ENCODE measurements around the gene LIMA1. TPM values are rescaled to one million over a fixed set of nuclear protein-coding genes. Genes with fewer than 3 reads are reported as not detected.

Gene LIMA1
- total and polyA plus RNA-seq, 2 of the 4 experiments (the other 2 are of a cell fraction), result 126 to 163 TPM

- TF ChIP-seq MAZ (IDR thresholded peaks at IDR 0.05; ENCODE audit: borderline replicate concordance, low read depth, low read length) (no peak), CEBPB (IDR thresholded peaks at IDR 0.05; ENCODE audit: low read depth, low read length) (no peak), CHD1 (IDR thresholded peaks at IDR 0.05; ENCODE audit: low read depth, low read length) (no peak), RAD21 (IDR thresholded peaks at IDR 0.05; ENCODE audit: low read length) (no peak), NFE2L2 (IDR thresholded peaks at IDR 0.05; ENCODE audit: low read depth, low read length) (no peak), POLR2A (IDR thresholded peaks at IDR 0.05; ENCODE audit: low read depth, low read length) (no peak), RFX5 (IDR thresholded peaks at IDR 0.05; ENCODE audit: low read depth, low read length) (no peak)
Observed at GRCh38 chr12:50246197-50246865, 37.0 kb downstream of the LIMA1 start (continued).

GRCh38 chr12:50243507-50243906 is 39.8 kb downstream of the LIMA1 start:
- peak overlapping the region; percentile 93 for H2BK20ac ChIP-seq (ENCODE audit: low read depth, low read length)
- H3K23ac ChIP-seq (ENCODE audit: low read depth, low read length), result peak overlapping the region; percentile 58; the same call in 1 of the 2 replicates
- no peaks in the 10 kb centered on the region for H3K36me3 ChIP-seq (ENCODE audit: control insufficient read depth, insufficient read depth, low read length)
- dilution Hi-C loops (cut with HindIII; ENCODE audit: low sequenced_read_pairs, unreplicated experiment) (no loop called here), intact Hi-C loops (cut with micrococcal nuclease) (loop anchor here (5.0 kb wide), 1 partner anchor 69 kb away; no protein-coding TSS in a partner anchor), in situ Hi-C loops (cut with MboI; ENCODE audit: low sequenced_read_pairs) (no loop called here)
- peak overlapping the region; percentile 98 for H2BK5ac ChIP-seq (ENCODE audit: low read depth, low read length, poor library complexity, severe bottlenecking)
- peaks cover 15% of the 10 kb centered on the region for H3K9me1 ChIP-seq (ENCODE audit: insufficient read depth, low read length)
- H4K20me1 ChIP-seq (ENCODE audit: insufficient read depth, low read length), result no peaks in the 10 kb centered on the region; the same call in 1 of the 2 replicates
- peak overlapping the region; percentile 84 for H2BK120ac ChIP-seq (ENCODE audit: low read depth, low read length)
- H4K91ac ChIP-seq (ENCODE audit: insufficient read depth, low read depth, low read length), result peak overlapping the region; percentile 82
- H3K27ac ChIP-seq (ENCODE audit: insufficient read depth, low read length), result peak overlapping the region; percentile 94
- peak overlapping the region; percentile 86; the same call in 1 of the 2 replicates for H3K18ac ChIP-seq (ENCODE audit: low read depth, low read length)
- H3K4me1 ChIP-seq (ENCODE audit: control insufficient read depth, insufficient read depth, low read length), result peaks cover 30% of the 10 kb centered on the region
- peak overlapping the region; percentile 74; the same call in 1 of the 2 replicates for H2AK5ac ChIP-seq (ENCODE audit: low read depth, low read length)
- WGBS, 2 experiments (ENCODE audit: extremely low coverage in 2 of 2, insufficient read length in 1 of 2), result no CpG with 5 or more reads among the region's 1 CpG
- peak overlapping the region; percentile 53 to 56; a peak in 3 of 4 replicates for H4K8ac ChIP-seq (ENCODE audit: low read depth in 2 of 2, low read length in 2 of 2)
- H3K14ac ChIP-seq (replicated peaks; ENCODE audit: low read depth, low read length), result peak overlapping the region; percentile 81
- peak overlapping the region; percentile 96 for H2BK15ac ChIP-seq (ENCODE audit: low read depth, low read length)
- no peak overlapping the region for H2AFZ ChIP-seq (replicated peaks; ENCODE audit: low read length, poor library complexity)
- H3K4me2 ChIP-seq (ENCODE audit: low read depth, low read length), result peak overlapping the region; percentile 34
- DNase-seq, result no peak
- H3K27me3 ChIP-seq (ENCODE audit: control insufficient read depth, insufficient read depth, low read length), result no peaks in the 10 kb centered on the region
- TF ChIP-seq POLR2A (IDR thresholded peaks at IDR 0.05; ENCODE audit: low read depth, low read length) (no peak), CHD1 (IDR thresholded peaks at IDR 0.05; ENCODE audit: low read depth, low read length) (no peak), RCOR1 (IDR thresholded peaks at IDR 0.05; ENCODE audit: insufficient replicate concordance, low read length) (no peak), MXI1 (IDR thresholded peaks at IDR 0.05; ENCODE audit: borderline replicate concordance, low read depth, low read length) (no peak), CEBPB (IDR thresholded peaks at IDR 0.05; ENCODE audit: low read depth, low read length) (no peak), SMC3 (IDR thresholded peaks at IDR 0.05; ENCODE audit: low read depth, low read length) (no peak), ELK1 (IDR thresholded peaks at IDR 0.05; ENCODE audit: borderline replicate concordance, low read depth, low read length) (no peak), BHLHE40 (IDR thresholded peaks at IDR 0.05; ENCODE audit: low read depth, low read length) (no peak), FOS (IDR thresholded peaks at IDR 0.05; ENCODE audit: low read depth, low read length) (no peak), NFE2L2 (IDR thresholded peaks at IDR 0.05; ENCODE audit: low read depth, low read length) (no peak), USF2 (IDR thresholded peaks at IDR 0.05; ENCODE audit: low read depth, low read length) (no peak)
- H3K56ac ChIP-seq (ENCODE audit: extremely low read depth, insufficient read depth, low read length), result peak overlapping the region; percentile 43
- H4K5ac ChIP-seq (ENCODE audit: low read depth, low read length), result peak overlapping the region; percentile 88
- H3K9me3 ChIP-seq (ENCODE audit: control insufficient read depth, insufficient read depth, low read length), result no peaks in the 10 kb centered on the region
- ATAC-seq (ENCODE audit: low read depth), result no peak
- no peak overlapping the region for H3K4me3 ChIP-seq (ENCODE audit: insufficient read depth, low read depth, low read length)
- H3K79me1 ChIP-seq (ENCODE audit: low read depth in 1 of 2, low read length in 2 of 2), result peaks cover 15 to 39% of the 10 kb centered on the region in 2 experiments
- peak overlapping the region; percentile 80 for H3K4ac ChIP-seq (ENCODE audit: low read depth, low read length)
- no TSS peak for BruUV-seq (replicated peaks)
- H2AK9ac ChIP-seq (replicated peaks; ENCODE audit: low read depth, low read length, poor library complexity), result no peak overlapping the region
- ChIA-PET POLR2A (ENCODE audit: unreplicated experiment) (interaction anchor here (1.1 kb wide), 1 partner anchor 22 kb away, joined by 3 read pairs; no protein-coding TSS in a partner anchor), CTCF (no interaction called here)
- H3K9ac ChIP-seq (ENCODE audit: low read depth, low read length), result peak overlapping the region; percentile 37; the same call in 1 of the 2 replicates

Data from IMR-90 (cell line).